Dendritic cell treated with granulocyte-macrophage colony-stimulating factor and Interleukin-4, amounts not matched to agents 40 ng/mL and 50 ng/mL, for 4 days (primary cell): ENCODE data around the gene GOLGA6C.
"Not testable (repeated sequence)": the region's sequence is repeated elsewhere in the genome, so short reads cannot be mapped to it uniquely, and the experiment has no call there.

ENCODE experiments used
- H3K27ac Mint-ChIP-seq: one replicate; pipeline ENCODE4 v1.8.0; 2022; ENCODE audit warnings: mild to moderate bottlenecking, mixed read lengths
- H3K27me3 Mint-ChIP-seq: one replicate; pipeline ENCODE4 v1.8.0; 2022; ENCODE audit warnings: mild to moderate bottlenecking, mixed read lengths
- H3K36me3 Mint-ChIP-seq: one replicate; pipeline ENCODE4 v1.8.0; 2022; ENCODE audit warnings: low read depth, mixed read lengths
- H3K4me1 Mint-ChIP-seq: one replicate; pipeline ENCODE4 v1.8.0; 2022; ENCODE audit warnings: low read depth, mixed read lengths
- H3K4me3 Mint-ChIP-seq: one replicate; pipeline ENCODE4 v1.8.0; 2022; ENCODE audit warnings: mild to moderate bottlenecking, moderate library complexity, mixed read lengths
- H3K9me3 Mint-ChIP-seq: one replicate; pipeline ENCODE4 v1.8.0; 2022; ENCODE audit warnings: mixed read lengths
- intact Hi-C: fragments of 100-400 bp; cut with micrococcal nuclease; formaldehyde crosslinking; loops from one replicate; pipeline ENCODE4 v1.15.0; 2022

Gene GOLGA6C

GRCh38 chr15:75306188-75306587 is 48.1 kb downstream of the GOLGA6C start:
- Mint-ChIP-seq H3K4me3 (no peak overlapping the region), H3K4me1 (peaks cover 4% of the 10 kb centered on the region), H3K36me3 (no peaks in the 10 kb centered on the region), H3K9me3 (no peaks in the 10 kb centered on the region), H3K27me3 (peaks cover 39% of the 10 kb centered on the region), H3K27ac (no peak overlapping the region)
- intact Hi-C loops: no loop called here

- Mint-ChIP-seq H3K36me3 (no peaks in the 10 kb centered on the region), H3K4me3 (no peak overlapping the region), H3K9me3 (no peaks in the 10 kb centered on the region), H3K4me1 (peaks cover 4% of the 10 kb centered on the region), H3K27me3 (peaks cover 35% of the 10 kb centered on the region), H3K27ac (no peak overlapping the region)
- intact Hi-C loops: no loop called here
Measured at GRCh38 chr15:75307778-75308390, 49.8 kb downstream of the GOLGA6C start.

- intact Hi-C loops: no loop called here
- no peak overlapping the region for H3K27ac Mint-ChIP-seq
- peaks cover 4% of the 10 kb centered on the region for H3K4me1 Mint-ChIP-seq
- H3K27me3 Mint-ChIP-seq: peaks cover 27% of the 10 kb centered on the region
- H3K9me3 Mint-ChIP-seq: no peaks in the 10 kb centered on the region
- no peaks in the 10 kb centered on the region for H3K36me3 Mint-ChIP-seq
- H3K4me3 Mint-ChIP-seq: no peak overlapping the region
Measured at GRCh38 chr15:75309711-75310110, 51.6 kb downstream of the GOLGA6C start.

- intact Hi-C loops, H3K4me1 Mint-ChIP-seq, H3K9me3 Mint-ChIP-seq, H3K36me3 Mint-ChIP-seq, H3K27ac Mint-ChIP-seq, H3K4me3 Mint-ChIP-seq: not testable (repeated sequence)
- H3K27me3 Mint-ChIP-seq: peaks cover 15% of the 10 kb centered on the region
Measured at GRCh38 chr15:75312548-75312947, 54.4 kb downstream of the GOLGA6C start.

GRCh38 chr15:75313116-75313845 is 55.1 kb downstream of the GOLGA6C start:
- H3K4me1 Mint-ChIP-seq: no peaks in the 10 kb centered on the region

GRCh38 chr15:75314552-75315290 is 56.6 kb downstream of the GOLGA6C start:
- intact Hi-C loops: no loop called here
- H3K36me3 Mint-ChIP-seq: no peaks in the 10 kb centered on the region
- H3K27ac Mint-ChIP-seq: no peak overlapping the region
- H3K27me3 Mint-ChIP-seq: peaks cover 7% of the 10 kb centered on the region
- no peak overlapping the region for H3K4me3 Mint-ChIP-seq
- no peaks in the 10 kb centered on the region for H3K4me1 Mint-ChIP-seq
- H3K9me3 Mint-ChIP-seq: no peaks in the 10 kb centered on the region

More at GRCh38 chr15:75313116-75313845, 55.1 kb downstream of the GOLGA6C start:
- H3K36me3 Mint-ChIP-seq: no peaks in the 10 kb centered on the region
- no peak overlapping the region for H3K4me3 Mint-ChIP-seq
- no peaks in the 10 kb centered on the region for H3K9me3 Mint-ChIP-seq
- no peak overlapping the region for H3K27ac Mint-ChIP-seq
- intact Hi-C loops: no loop called here
- H3K27me3 Mint-ChIP-seq: peaks cover 12% of the 10 kb centered on the region

- intact Hi-C loops, H3K36me3 Mint-ChIP-seq: not testable (repeated sequence)
Measured at GRCh38 chr15:75319231-75319897, 61.2 kb downstream of the GOLGA6C start.

More at GRCh38 chr15:75319231-75319897, 61.2 kb downstream of the GOLGA6C start:
- H3K9me3 Mint-ChIP-seq, H3K4me1 Mint-ChIP-seq, H3K27ac Mint-ChIP-seq, H3K4me3 Mint-ChIP-seq, H3K27me3 Mint-ChIP-seq: not testable (repeated sequence)
